ENCODE data around the gene PBX3. TPM values are rescaled to one million over a fixed set of nuclear protein-coding genes. Genes with fewer than 3 reads are reported as not detected.

The PBX3 gene
- total and polyA plus RNA-seq, 9 of the 15 experiments (the other 6 are each of a cell fraction or from before 2014, with no cell fraction given): 0.14 to 5.8 (median 0.92) TPM

DNA sequence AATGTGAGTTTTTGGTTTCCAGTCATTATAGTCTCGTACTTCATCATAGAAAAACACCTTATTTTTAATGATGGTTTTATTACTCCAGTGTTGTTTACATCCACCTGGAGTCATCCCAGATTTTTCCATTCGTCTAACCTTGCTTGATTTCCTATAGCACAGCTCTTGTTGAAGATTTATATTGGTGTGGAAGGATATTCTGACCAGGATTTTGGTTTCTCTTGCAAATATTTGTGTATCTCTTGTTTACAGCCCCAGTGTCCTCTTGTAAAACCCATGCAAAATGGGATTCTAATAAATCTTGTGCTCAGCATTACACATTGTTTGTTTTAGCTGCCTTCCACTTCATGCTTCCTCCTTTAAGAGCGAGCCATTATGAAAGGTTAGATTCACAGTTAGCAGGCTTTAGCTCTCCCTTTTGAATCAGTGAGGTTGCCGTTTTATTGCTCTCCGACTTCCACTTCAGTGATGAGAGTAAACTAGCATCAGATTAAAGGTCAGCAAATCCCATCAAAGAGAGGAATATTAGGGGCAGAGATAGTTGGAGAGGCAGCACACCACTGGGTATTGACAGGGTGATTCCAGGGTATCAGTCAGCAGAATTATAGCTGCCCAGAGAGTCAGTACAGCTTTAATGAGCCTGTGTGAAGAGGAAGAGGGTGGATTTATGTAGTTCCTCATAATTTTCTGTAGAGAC lies 157.1 kb downstream of the PBX3 start:
- Histone ChIP-seq H3K9ac (ENCODE audit: insufficient read depth in 1 of 2, low read depth in 2 of 2, low read length in 2 of 2) (no peak overlapping the region), H3K4me1 (replicated peaks in 1 of 2; ENCODE audit: control insufficient read depth in 2 of 2, insufficient read depth in 2 of 2, low read length in 2 of 2) (no peaks in the 10 kb centered on the region), H3K36me3 (ENCODE audit: control insufficient read depth, insufficient read depth, low read length) (no peaks in the 10 kb centered on the region), H3K9me3 (replicated peaks; ENCODE audit: control insufficient read depth, insufficient read depth, low read depth, low read length) (no peaks in the 10 kb centered on the region), H4K20me1 (replicated peaks; ENCODE audit: control insufficient read depth, insufficient read depth, low read length) (no peaks in the 10 kb centered on the region), H3K4me2 (ENCODE audit: insufficient read depth, low read length) (no peak overlapping the region), H3K27me3 (ENCODE audit: control insufficient read depth in 2 of 2, insufficient read depth in 2 of 2, low read length in 2 of 2) (peaks cover 0 to 3% of the 10 kb centered on the region in 2 experiments; a peak in 1 of 5 replicates), H2AFZ (ENCODE audit: low read depth, low read length) (no peak overlapping the region), H3K9me1 (ENCODE audit: control insufficient read depth, insufficient read depth, low read length) (no peaks in the 10 kb centered on the region), H3K4me3 (no peak overlapping the region), H3K79me2 (ENCODE audit: control insufficient read depth, insufficient read depth, low read length) (no peaks in the 10 kb centered on the region), H3K27ac (ENCODE audit: extremely low read depth, low read depth, low read length) (no peak overlapping the region)
- intact Hi-C loops (cut with micrococcal nuclease): no loop called here
- DNase-seq (ENCODE audit: extremely low read depth in 1 of 4, low spot score in 3 of 4) (no peak), FAIRE-seq (no peak), ATAC-seq (no peak)
- ChIA-PET CTCF (ENCODE audit: low intra/inter-chr PET ratio) (no interaction called here), POLR2A (interaction anchor here (0.7 kb wide), 1 partner anchor 493 kb away, joined by 3 read pairs; no protein-coding TSS in a partner anchor)
- WGBS (ENCODE audit: insufficient coverage, low coverage, missing lambda C conversion rate): 2% methylated on average over 5 of the region's 5 CpGs
- no peak for TF ChIP-seq TSC22D4 (tag; IDR thresholded peaks at IDR 0.05)
- TF ChIP-seq RNF2 (IDR thresholded peaks at IDR 0.05): no peak
- TF ChIP-seq, protein P1, sequence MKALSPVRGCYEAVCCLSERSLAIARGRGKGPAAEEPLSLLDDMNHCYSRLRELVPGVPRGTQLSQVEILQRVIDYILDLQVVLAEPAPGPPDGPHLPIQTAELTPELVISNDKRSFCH (CRISPR knock-in tag; IDR thresholded peaks at IDR 0.05): no peak
- TF ChIP-seq, protein P1 (tag; IDR thresholded peaks at IDR 0.05): no peak
- TF ChIP-seq KLF13 (tag; IDR thresholded peaks at IDR 0.05; ENCODE audit: borderline replicate concordance, low read depth): no peak
- TF ChIP-seq, protein P2, sequence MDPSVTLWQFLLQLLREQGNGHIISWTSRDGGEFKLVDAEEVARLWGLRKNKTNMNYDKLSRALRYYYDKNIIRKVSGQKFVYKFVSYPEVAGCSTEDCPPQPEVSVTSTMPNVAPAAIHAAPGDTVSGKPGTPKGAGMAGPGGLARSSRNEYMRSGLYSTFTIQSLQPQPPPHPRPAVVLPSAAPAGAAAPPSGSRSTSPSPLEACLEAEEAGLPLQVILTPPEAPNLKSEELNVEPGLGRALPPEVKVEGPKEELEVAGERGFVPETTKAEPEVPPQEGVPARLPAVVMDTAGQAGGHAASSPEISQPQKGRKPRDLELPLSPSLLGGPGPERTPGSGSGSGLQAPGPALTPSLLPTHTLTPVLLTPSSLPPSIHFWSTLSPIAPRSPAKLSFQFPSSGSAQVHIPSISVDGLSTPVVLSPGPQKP (CRISPR knock-in tag; IDR thresholded peaks at IDR 0.05): no peak
- no peak for TF ChIP-seq PYGO2 (tag; IDR thresholded peaks at IDR 0.05)
- in situ Hi-C loops (cut with MboI): loop anchor here (10.0 kb wide), 1 partner anchor 1020 kb away; no protein-coding TSS in a partner anchor
- no TSS peak for BruUV-seq (replicated peaks)
